Suprapubic skin (tissue), 3 donors: Measurements from ENCODE around the gene BCAT1.

Experiments used
- POLR2A ChIP-seq, 2 donors: fragments of 450-650 bp; IDR thresholded peaks; one replicate each; pipeline ENCODE4 v1.6.1; 2017; ENCODE audit warnings: antibody characterized with exemption in 2 of 2, mild to moderate bottlenecking in 2 of 2, moderate library complexity in 2 of 2
- TF ChIP-seq, protein P1 (sequence below), 2 donors: fragments of 200-600 bp in 1 of 2; fragments of 450-650 bp in 1 of 2; sonication (generic) in 1 of 2; IDR thresholded peaks; one replicate each; pipeline ENCODE4 v1.5.1; 2016 to 2019; ENCODE audit warnings: antibody characterized with exemption in 2 of 2, mild to moderate bottlenecking in 1 of 2, moderate library complexity in 1 of 2

DNA sequence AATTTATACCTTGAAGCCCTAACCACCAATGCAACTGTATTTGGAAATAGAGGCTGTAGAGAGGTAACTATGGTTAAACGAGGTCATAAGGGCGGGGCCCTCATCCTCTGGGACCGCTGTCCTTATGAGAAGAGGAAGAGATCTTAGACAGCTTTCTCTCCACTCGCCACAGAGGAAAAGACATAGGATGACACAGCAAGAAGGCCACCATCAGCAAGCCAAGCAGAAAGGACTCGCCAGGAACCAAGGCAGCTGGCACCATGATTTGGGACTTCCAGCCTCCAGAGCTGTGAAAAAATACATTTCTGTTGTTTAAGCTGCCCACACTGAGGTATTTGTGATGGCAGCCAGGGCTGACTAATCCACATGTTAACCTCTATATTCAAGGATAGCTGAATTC lies 30.4 kb upstream of the BCAT1 start:
- TF ChIP-seq, protein P1, sequence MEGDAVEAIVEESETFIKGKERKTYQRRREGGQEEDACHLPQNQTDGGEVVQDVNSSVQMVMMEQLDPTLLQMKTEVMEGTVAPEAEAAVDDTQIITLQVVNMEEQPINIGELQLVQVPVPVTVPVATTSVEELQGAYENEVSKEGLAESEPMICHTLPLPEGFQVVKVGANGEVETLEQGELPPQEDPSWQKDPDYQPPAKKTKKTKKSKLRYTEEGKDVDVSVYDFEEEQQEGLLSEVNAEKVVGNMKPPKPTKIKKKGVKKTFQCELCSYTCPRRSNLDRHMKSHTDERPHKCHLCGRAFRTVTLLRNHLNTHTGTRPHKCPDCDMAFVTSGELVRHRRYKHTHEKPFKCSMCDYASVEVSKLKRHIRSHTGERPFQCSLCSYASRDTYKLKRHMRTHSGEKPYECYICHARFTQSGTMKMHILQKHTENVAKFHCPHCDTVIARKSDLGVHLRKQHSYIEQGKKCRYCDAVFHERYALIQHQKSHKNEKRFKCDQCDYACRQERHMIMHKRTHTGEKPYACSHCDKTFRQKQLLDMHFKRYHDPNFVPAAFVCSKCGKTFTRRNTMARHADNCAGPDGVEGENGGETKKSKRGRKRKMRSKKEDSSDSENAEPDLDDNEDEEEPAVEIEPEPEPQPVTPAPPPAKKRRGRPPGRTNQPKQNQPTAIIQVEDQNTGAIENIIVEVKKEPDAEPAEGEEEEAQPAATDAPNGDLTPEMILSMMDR (IDR thresholded peaks at IDR 0.05), result no peak
- no peak for TF ChIP-seq POLR2A (IDR thresholded peaks at IDR 0.05)
